A549 (cell line): ENCODE results near the gene SOX18. TPM values are rescaled to one million over a fixed set of nuclear protein-coding genes. Genes with fewer than 3 reads are reported as not detected.

Experiments
- ATAC-seq, 2 experiments: fragments of 200-7000 bp in 1 of 2; fragments of >200 bp in 1 of 2; cut with Nextera tagmentation in 1 of 2; cut with Tn5 transposase in 1 of 2; 3 replicates each; pipeline versions ENCODE4 v1.8.0 to v1.9.1; 2018 to 2020; ENCODE audit warnings: mild to moderate bottlenecking in 1 of 2, moderate library complexity in 1 of 2
- CTCF ChIA-PET: fragments of 300-600 bp; sonication (Branson Sonifier 250); formaldehyde crosslinking; extraction: SDS; loops from one replicate; lab custom pipeline; 2021; ENCODE audit warnings: antibody characterized with exemption, inconsistent platforms; lab: Yijun Ruan, JAX
- POLR2A ChIA-PET: fragments of 350-600 bp; formaldehyde crosslinking; extraction: SDS; loops from one replicate; lab custom pipeline; 2021; ENCODE audit warnings: antibody characterized with exemption, inconsistent platforms; lab: Yijun Ruan, JAX
- DNase-seq, 2 experiments: peaks; one replicate each; pipeline versions ENCODE4 v3.0.0 to v3.0.0-alpha.2; 2011 to 2016; ENCODE audit warnings: low read depth in 1 of 2, low spot score in 1 of 2
- FAIRE-seq: peaks from 2 replicates; lab custom pipeline; 2011; peaks lifted over from hg19 to GRCh38; lab: Jason Lieb, UNC
- H3K27ac ChIP-seq, 2 experiments: fragments of >200 bp; sonication (Bioruptor Twin); formaldehyde crosslinking; 3 replicates each; pipeline ENCODE4 v1.5.1; 2016 to 2017
- H3K4me1 ChIP-seq: fragments of >200 bp; sonication (Bioruptor Twin); formaldehyde crosslinking; 3 replicates; pipeline ENCODE4 v1.6.1; 2016
- H3K4me2 ChIP-seq: fragments of >200 bp; sonication (Bioruptor Twin); formaldehyde crosslinking; 3 replicates; pipeline ENCODE4 v1.6.1; 2016
- H3K4me3 ChIP-seq: fragments of >200 bp; sonication (Bioruptor Twin); formaldehyde crosslinking; 3 replicates; pipeline ENCODE4 v1.5.1; 2016
- H3K9me3 ChIP-seq: fragments of >200 bp; sonication (Bioruptor Twin); formaldehyde crosslinking; 3 replicates; pipeline ENCODE4 v1.6.1; 2016
- CHD2 ChIP-seq: fragments of 150-350 bp; IDR thresholded peaks from 2 replicates; pipeline ENCODE4 v1.6.1; 2014; ENCODE audit warnings: low read length; ENCODE audit not compliant: partially characterized antibody
- E2F6 ChIP-seq: IDR thresholded peaks from 2 replicates; pipeline ENCODE4 v1.6.1; 2012; ENCODE audit warnings: low read depth, borderline replicate concordance
- ESRRA ChIP-seq: fragments of 150-350 bp; IDR thresholded peaks from 2 replicates; pipeline ENCODE4 v1.6.1; 2014; ENCODE audit warnings: mild to moderate bottlenecking, low read length, borderline replicate concordance
- FOXS1 ChIP-seq: fragments of 250-450 bp; sonication (Bioruptor Pico); IDR thresholded peaks from 2 replicates; pipeline ENCODE4 v1.5.0; 2020; ENCODE audit warnings: mild to moderate bottlenecking, moderate library complexity
- HES2 ChIP-seq: fragments of >200 bp; sonication (Bioruptor Twin); formaldehyde crosslinking; IDR thresholded peaks from 2 replicates; pipeline ENCODE4 v1.6.1; 2016
- HOXA7 ChIP-seq: fragments of 250-450 bp; sonication (Bioruptor Pico); IDR thresholded peaks from 2 replicates; pipeline ENCODE4 v1.5.0; 2020; ENCODE audit warnings: mild to moderate bottlenecking, moderate library complexity
- HOXB5 ChIP-seq: fragments of 250-450 bp; sonication (Bioruptor Pico); IDR thresholded peaks from 2 replicates; pipeline ENCODE4 v1.5.0; 2020; ENCODE audit warnings: mild to moderate bottlenecking, moderate library complexity
- KDM5A ChIP-seq: fragments of 200-600 bp; sonication (generic); IDR thresholded peaks from 2 replicates; pipeline ENCODE4 v1.6.1; 2016; ENCODE audit warnings: antibody characterized with exemption, mild to moderate bottlenecking
- MYC ChIP-seq: IDR thresholded peaks from 2 replicates; pipeline ENCODE4 v1.6.1; 2012; ENCODE audit warnings: mild to moderate bottlenecking, inconsistent platforms, low read length, improper control_type of control experiment, borderline replicate concordance
- PHF8 ChIP-seq: fragments of 200-600 bp; sonication (generic); IDR thresholded peaks from 2 replicates; pipeline ENCODE4 v1.6.1; 2016; ENCODE audit warnings: low read depth, mild to moderate bottlenecking, antibody characterized with exemption, moderate library complexity, borderline replicate concordance
- RAD21 ChIP-seq, 2 experiments: fragments of >200 bp in 1 of 2; sonication (Bioruptor Twin) in 1 of 2; formaldehyde crosslinking in 1 of 2; IDR thresholded peaks in 1 of 2; conservative IDR thresholded peaks in 1 of 2; 2 replicates in 1 of 2; 3 replicates in 1 of 2; pipeline ENCODE4 v1.6.1; 2012 to 2018; ENCODE audit warnings: inconsistent platforms in 1 of 2
- RNF2 ChIP-seq: fragments of 200-600 bp; sonication (generic); IDR thresholded peaks from 2 replicates; pipeline ENCODE4 v1.6.1; 2016; ENCODE audit warnings: low read depth, mild to moderate bottlenecking, antibody characterized with exemption, moderate library complexity, borderline replicate concordance
- SMC3 ChIP-seq: fragments of >200 bp; sonication (Bioruptor Twin); formaldehyde crosslinking; IDR thresholded peaks from 3 replicates; pipeline ENCODE4 v1.6.1; 2018; ENCODE audit warnings: inconsistent platforms
- ZSCAN20 ChIP-seq: fragments of 250-450 bp; sonication (Bioruptor Pico); IDR thresholded peaks from 2 replicates; pipeline ENCODE4 v1.8.0; 2022; ENCODE audit warnings: mild to moderate bottlenecking, moderate library complexity
- WGBS: methylation state at CpG from one replicate; pipeline ENCODE4 v1.1.6; 2017; ENCODE audit errors: missing lambda C conversion rate; 5-methylcytosine and 5-hydroxymethylcytosine counted together
- polyA plus RNA-seq, 4 experiments: library from polyadenylated mRNA; depleted of rRNA in 3 of 4; stranded (reverse); fragments of >200 nt; fragmentation: RNase III in 1 of 4; extraction: RNeasy Plus Mini Kit Qiagen cat#74134 plus additional on column Dnase treatment in 1 of 4; gene quantifications; 2 replicates in 3 of 4; 3 replicates in 1 of 4; pipeline ENCODE4 v1.2.3, GENCODE V29; 2011 to 2017
- TF ChIP-seq, protein P1 (sequence below): fragments of >200 bp; sonication (Bioruptor Twin); formaldehyde crosslinking; IDR thresholded peaks from 3 replicates; pipeline ENCODE4 v1.5.1; 2016
- TF ChIP-seq, protein P2 (sequence below): IDR thresholded peaks from 2 replicates; pipeline ENCODE4 v1.6.1; 2012
- TF ChIP-seq, protein P3 (sequence below): fragments of 150-350 bp; IDR thresholded peaks from 2 replicates; pipeline ENCODE4 v1.6.1; 2014; ENCODE audit warnings: low read depth, mild to moderate bottlenecking, low read length

The SOX18 gene
- polyA plus RNA-seq, 2 of the 4 experiments (the other 2 are of a cell fraction): 0.19 to 1.4 TPM

- ATAC-seq (peak; percentile 66 to 85), DNase-seq (peak; percentile 80 to 87), FAIRE-seq (no peak)
- Histone ChIP-seq H3K4me3 (peak overlapping the region; percentile 71), H3K9me3 (no peaks in the 10 kb centered on the region), H3K27ac (peak overlapping the region; percentile 77 to 86), H3K4me1 (peaks cover 20% of the 10 kb centered on the region), H3K4me2 (peak overlapping the region; percentile 99)
- peak; percentile 63 to 80 for TF ChIP-seq RAD21 (conservative IDR thresholded peaks at IDR 0.05 in 1 of 2, IDR thresholded peaks at IDR 0.05 in 1 of 2)
- TF ChIP-seq, protein P1, sequence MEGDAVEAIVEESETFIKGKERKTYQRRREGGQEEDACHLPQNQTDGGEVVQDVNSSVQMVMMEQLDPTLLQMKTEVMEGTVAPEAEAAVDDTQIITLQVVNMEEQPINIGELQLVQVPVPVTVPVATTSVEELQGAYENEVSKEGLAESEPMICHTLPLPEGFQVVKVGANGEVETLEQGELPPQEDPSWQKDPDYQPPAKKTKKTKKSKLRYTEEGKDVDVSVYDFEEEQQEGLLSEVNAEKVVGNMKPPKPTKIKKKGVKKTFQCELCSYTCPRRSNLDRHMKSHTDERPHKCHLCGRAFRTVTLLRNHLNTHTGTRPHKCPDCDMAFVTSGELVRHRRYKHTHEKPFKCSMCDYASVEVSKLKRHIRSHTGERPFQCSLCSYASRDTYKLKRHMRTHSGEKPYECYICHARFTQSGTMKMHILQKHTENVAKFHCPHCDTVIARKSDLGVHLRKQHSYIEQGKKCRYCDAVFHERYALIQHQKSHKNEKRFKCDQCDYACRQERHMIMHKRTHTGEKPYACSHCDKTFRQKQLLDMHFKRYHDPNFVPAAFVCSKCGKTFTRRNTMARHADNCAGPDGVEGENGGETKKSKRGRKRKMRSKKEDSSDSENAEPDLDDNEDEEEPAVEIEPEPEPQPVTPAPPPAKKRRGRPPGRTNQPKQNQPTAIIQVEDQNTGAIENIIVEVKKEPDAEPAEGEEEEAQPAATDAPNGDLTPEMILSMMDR: peak; percentile 77
- TF ChIP-seq SMC3: peak; percentile 61
- TF ChIP-seq RNF2: no peak
- no peak for TF ChIP-seq HOXB5 (CRISPR knock-in tag)
- TF ChIP-seq E2F6: peak; percentile 51; the same call in 1 of the 2 replicates
- TF ChIP-seq, protein P2, sequence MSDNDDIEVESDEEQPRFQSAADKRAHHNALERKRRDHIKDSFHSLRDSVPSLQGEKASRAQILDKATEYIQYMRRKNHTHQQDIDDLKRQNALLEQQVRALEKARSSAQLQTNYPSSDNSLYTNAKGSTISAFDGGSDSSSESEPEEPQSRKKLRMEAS: 0 out of 2 replicates have a peak, but pooled peaks have one; percentile 45
- no peak for TF ChIP-seq KDM5A
- TF ChIP-seq HOXA7 (CRISPR knock-in tag): no peak
- 3% methylated on average over 11 of the region's 52 CpGs for WGBS
- POLR2A ChIA-PET: interaction anchor here (0.5 to 1.7 kb wide), 4 partner anchors 21 to 563 kb away, joined by 4 to 6 read pairs (median 4); partner anchors contain the start of genes PPDPF and TCEA2
- CTCF ChIA-PET: interaction anchor here (0.8 to 9.1 kb wide), 22 partner anchors 9 to 546 kb away, joined by 3 to 121 read pairs (median 4); partner anchors contain the start of genes PTK6 and SAMD10
These were observed 34.0 kb upstream of the SOX18 start for GRCh38 chr20:64083378-64083803.

DNA sequence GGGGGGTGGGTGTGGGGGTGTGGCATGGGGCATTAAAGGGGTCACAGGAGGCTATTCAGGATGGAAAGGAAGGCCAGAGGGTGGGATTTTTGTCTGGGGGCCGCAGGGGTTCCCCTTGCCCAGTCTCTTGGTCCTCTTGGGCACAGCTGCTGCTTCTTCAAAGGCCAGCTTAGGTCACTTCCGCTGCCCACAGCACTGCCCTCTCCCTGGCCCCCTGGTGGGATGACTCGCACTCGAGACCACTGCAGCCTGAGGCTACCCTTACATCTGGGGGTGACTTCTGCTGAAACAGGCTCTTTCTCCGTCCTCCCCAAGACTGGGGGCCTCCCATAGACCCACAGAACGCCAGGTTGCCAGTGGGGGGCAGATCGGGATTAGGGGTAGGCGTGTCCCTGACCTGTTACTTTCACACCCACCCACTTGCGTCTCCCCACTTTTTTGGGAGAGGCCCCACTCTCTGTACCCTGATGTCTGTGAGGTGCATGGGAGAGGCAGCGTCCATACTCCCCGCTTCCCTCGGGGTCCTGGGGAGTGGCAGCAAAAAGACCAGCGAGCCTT lies 33.5 kb upstream of the SOX18 start:
- H3K9me3 ChIP-seq: no peaks in the 10 kb centered on the region
- 5% methylated on average over 10 of the region's 13 CpGs for WGBS
- FAIRE-seq (no peak), DNase-seq (no peak), ATAC-seq (peak in 1 of 2 experiments; percentile 20; a peak in 3 of 6 replicates)
- H3K4me2 ChIP-seq: peak overlapping the region; percentile 99
- H3K27ac ChIP-seq: peak overlapping the region; percentile 77 to 86; a peak in 5 of 6 replicates
- ChIA-PET POLR2A (interaction anchor here (0.5 to 1.7 kb wide), 3 partner anchors 20 to 176 kb away, joined by 4 to 6 read pairs (median 4); partner anchors contain the start of gene TCEA2), CTCF (interaction anchor here (0.9 to 9.1 kb wide), 13 partner anchors 8 to 103 kb away, joined by 3 to 121 read pairs (median 6); partner anchors contain the start of gene SAMD10)
- TF ChIP-seq PHF8 (no peak), FOXS1 (CRISPR knock-in tag) (no peak), MYC (no peak), HES2 (no peak), ZSCAN20 (CRISPR knock-in tag) (no peak), ESRRA (no peak), CHD2 (no peak)
- TF ChIP-seq, protein P3, sequence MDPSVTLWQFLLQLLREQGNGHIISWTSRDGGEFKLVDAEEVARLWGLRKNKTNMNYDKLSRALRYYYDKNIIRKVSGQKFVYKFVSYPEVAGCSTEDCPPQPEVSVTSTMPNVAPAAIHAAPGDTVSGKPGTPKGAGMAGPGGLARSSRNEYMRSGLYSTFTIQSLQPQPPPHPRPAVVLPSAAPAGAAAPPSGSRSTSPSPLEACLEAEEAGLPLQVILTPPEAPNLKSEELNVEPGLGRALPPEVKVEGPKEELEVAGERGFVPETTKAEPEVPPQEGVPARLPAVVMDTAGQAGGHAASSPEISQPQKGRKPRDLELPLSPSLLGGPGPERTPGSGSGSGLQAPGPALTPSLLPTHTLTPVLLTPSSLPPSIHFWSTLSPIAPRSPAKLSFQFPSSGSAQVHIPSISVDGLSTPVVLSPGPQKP: no peak
- peak overlapping the region; percentile 71 for H3K4me3 ChIP-seq
- peaks cover 25% of the 10 kb centered on the region for H3K4me1 ChIP-seq
